ENCODE results near the gene PARD3B. TPM values are rescaled to one million over a fixed set of nuclear protein-coding genes. Genes with fewer than 3 reads are reported as not detected.

The PARD3B gene
- total RNA-seq, 2 experiments from 2014 or later, result 0.46 TPM; not detected in 1

- DNase-seq (no peak), ATAC-seq (no peak)
- Mint-ChIP-seq H3K9me3 (ENCODE audit: low read depth) (no peaks in the 10 kb centered on the region), H3K4me3 (no peak overlapping the region), H3K4me1 (no peaks in the 10 kb centered on the region), H3K27me3 (peaks cover 2% of the 10 kb centered on the region), H3K36me3 (ENCODE audit: low read depth) (no peaks in the 10 kb centered on the region), H3K27ac (no peak overlapping the region)
- ChIA-PET CTCF (interaction anchor here (0.7 kb wide), 1 partner anchor 93 kb away, joined by 3 read pairs; no protein-coding TSS in a partner anchor), POLR2A (no interaction called here)
- intact Hi-C loops (cut with DNase I, micrococcal nuclease), result no loop called here
Measured at GRCh38 chr2:205582366-205582765, 1037.1 kb downstream of the PARD3B start.

DNA sequence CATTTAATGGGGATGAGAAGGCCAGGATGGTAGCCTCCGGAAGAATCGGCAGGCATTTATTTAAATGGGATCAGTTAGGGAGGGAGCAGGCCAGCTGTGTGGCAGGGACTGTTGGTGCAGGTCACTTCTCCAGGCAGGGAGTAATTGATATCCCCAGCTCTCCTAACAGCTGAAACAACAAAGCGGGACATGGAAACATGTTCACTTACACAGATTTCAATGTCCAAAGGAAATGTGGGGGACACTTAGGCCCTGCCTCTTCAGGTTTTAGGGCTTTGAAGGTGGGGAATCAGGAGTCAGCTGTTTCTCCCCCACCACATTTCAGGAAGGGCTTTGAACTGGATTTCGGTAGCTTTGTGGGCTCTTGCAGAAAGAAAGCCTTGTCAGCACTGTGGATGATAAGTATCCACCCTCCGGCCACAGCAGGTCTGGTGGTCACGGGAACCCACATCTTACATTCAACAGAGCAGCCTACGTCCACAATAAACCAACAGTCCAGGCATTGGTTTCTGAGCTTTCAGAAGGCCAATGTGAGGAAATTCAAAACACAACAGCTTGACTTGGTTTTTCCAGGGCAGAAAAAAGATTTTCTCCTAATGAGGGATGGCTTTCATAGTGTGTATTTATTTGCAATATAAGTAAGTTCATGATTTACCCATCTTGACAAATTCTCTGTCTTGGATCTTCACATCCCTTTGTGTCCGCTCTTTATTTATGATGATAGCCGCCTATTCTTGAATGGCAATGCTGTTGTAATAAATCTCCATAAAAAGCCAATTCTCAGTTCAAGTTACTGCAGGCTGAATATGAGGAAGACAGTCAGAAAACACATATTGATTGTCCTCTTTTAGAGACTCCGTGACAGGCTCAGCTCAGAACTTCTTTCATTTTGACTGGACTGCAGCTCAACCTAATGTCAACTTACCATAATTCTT lies 1040.4 kb downstream of the PARD3B start:
- peaks cover 5% of the 10 kb centered on the region for H3K27me3 Mint-ChIP-seq
- H3K9me3 Mint-ChIP-seq (ENCODE audit: low read depth), result no peaks in the 10 kb centered on the region
- no peak overlapping the region for H3K4me3 Mint-ChIP-seq
- intact Hi-C loops (cut with DNase I, micrococcal nuclease), result no loop called here
- H3K36me3 Mint-ChIP-seq (ENCODE audit: low read depth), result no peaks in the 10 kb centered on the region
- CTCF ChIA-PET, result no interaction called here
- POLR2A ChIA-PET, result no interaction called here
- no peaks in the 10 kb centered on the region for H3K4me1 Mint-ChIP-seq
- H3K27ac Mint-ChIP-seq, result no peak overlapping the region
- DNase-seq (no peak), ATAC-seq (no peak)

DNA sequence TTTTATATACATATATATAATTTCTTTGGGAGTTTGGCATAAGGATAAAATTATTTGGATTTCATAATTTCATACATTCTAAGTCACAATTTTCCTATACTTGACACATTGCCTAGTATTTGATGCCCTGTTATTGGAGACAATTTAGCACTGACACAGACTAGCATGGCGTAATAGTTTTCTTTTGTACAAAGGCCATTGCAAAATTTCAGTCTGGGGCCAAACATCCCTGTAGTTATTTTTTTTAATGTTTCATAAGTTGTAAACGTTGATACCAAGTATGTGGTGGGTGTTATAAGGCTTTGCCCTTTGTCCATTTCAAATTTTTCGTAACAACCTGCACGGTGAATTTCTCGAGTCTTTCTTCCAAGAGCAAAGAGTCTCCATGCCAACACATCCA lies 1041.4 kb downstream of the PARD3B start:
- ATAC-seq, result no peak
- H3K9me3 Mint-ChIP-seq (ENCODE audit: low read depth), result no peaks in the 10 kb centered on the region
- no peaks in the 10 kb centered on the region for H3K4me1 Mint-ChIP-seq
- ChIA-PET CTCF (interaction anchor here (1.3 kb wide), 1 partner anchor 8 kb away, joined by 4 read pairs; no protein-coding TSS in a partner anchor), POLR2A (no interaction called here)
- no peak overlapping the region for H3K4me3 Mint-ChIP-seq
- intact Hi-C loops (cut with DNase I, micrococcal nuclease), result no loop called here
- no peak overlapping the region for H3K27ac Mint-ChIP-seq
- no peaks in the 10 kb centered on the region for H3K36me3 Mint-ChIP-seq (ENCODE audit: low read depth)
- DNase-seq, result no peak
- H3K27me3 Mint-ChIP-seq, result peaks cover 5% of the 10 kb centered on the region

DNA sequence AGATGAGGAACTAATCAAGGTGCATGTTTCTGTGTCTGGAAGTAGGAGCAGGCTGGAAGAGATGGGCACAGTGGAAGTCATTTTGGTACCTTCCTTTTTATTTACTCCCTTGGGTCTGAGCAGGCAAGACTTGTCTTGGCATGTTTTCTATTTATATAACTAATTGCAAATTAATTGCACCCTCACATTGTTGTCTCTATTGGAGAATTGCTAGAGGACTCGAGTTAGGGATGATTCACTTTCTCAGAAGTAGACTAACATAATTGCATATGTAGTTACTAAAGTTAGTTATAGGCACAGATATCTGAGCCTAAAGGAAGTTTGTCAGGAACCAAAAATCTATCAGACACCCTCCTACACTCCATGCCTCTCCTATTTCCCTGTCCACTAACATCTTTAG lies 1044.2 kb downstream of the PARD3B start:
- ATAC-seq (no peak), DNase-seq (no peak)
- Mint-ChIP-seq H3K36me3 (ENCODE audit: low read depth) (no peaks in the 10 kb centered on the region), H3K27me3 (peaks cover 2% of the 10 kb centered on the region), H3K4me3 (no peak overlapping the region), H3K9me3 (ENCODE audit: low read depth) (no peaks in the 10 kb centered on the region), H3K27ac (no peak overlapping the region), H3K4me1 (no peaks in the 10 kb centered on the region)
- CTCF ChIA-PET, result interaction anchor here (1.0 kb wide), 1 partner anchor 70 kb away, joined by 3 read pairs; no protein-coding TSS in a partner anchor
- intact Hi-C loops (cut with DNase I, micrococcal nuclease), result no loop called here
- POLR2A ChIA-PET, result no interaction called here

DNA sequence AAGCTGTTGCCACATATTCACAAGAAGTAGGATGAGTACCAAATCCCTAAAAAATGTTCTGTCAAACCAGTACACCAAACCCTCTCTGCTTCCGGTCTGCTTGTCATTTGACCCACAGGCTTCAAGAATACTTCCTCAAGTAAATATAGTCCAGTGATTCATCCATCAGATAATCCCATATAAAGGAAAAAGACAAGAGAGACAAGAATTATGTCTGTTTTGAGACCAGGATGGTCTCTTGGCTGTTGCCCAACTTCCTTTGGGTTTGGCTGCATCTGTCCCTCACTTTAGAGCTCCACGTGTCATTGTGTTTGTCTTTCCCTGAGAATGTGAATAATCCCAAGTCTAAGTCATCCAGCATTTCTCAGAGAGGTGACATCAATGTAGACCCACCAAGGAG lies 1045.5 kb downstream of the PARD3B start:
- no peak overlapping the region for H3K27ac Mint-ChIP-seq
- ATAC-seq (no peak), DNase-seq (no peak)
- intact Hi-C loops (cut with DNase I, micrococcal nuclease), result no loop called here
- H3K9me3 Mint-ChIP-seq (ENCODE audit: low read depth), result no peaks in the 10 kb centered on the region
- no peaks in the 10 kb centered on the region for H3K36me3 Mint-ChIP-seq (ENCODE audit: low read depth)
- CTCF ChIA-PET, result no interaction called here
- peaks cover 2% of the 10 kb centered on the region for H3K27me3 Mint-ChIP-seq
- H3K4me1 Mint-ChIP-seq, result no peaks in the 10 kb centered on the region
- no peak overlapping the region for H3K4me3 Mint-ChIP-seq
- POLR2A ChIA-PET, result no interaction called here

- intact Hi-C loops (cut with DNase I, micrococcal nuclease), result no loop called here
- CTCF ChIA-PET, result no interaction called here
- Mint-ChIP-seq H3K9me3 (ENCODE audit: low read depth) (no peaks in the 10 kb centered on the region), H3K36me3 (ENCODE audit: low read depth) (no peaks in the 10 kb centered on the region), H3K4me3 (no peak overlapping the region), H3K4me1 (no peaks in the 10 kb centered on the region), H3K27me3 (peaks cover 2% of the 10 kb centered on the region), H3K27ac (no peak overlapping the region)
- ATAC-seq, result no peak
- POLR2A ChIA-PET, result no interaction called here
- DNase-seq, result no peak
Measured at GRCh38 chr2:205593891-205594290, 1048.6 kb downstream of the PARD3B start.

DNA sequence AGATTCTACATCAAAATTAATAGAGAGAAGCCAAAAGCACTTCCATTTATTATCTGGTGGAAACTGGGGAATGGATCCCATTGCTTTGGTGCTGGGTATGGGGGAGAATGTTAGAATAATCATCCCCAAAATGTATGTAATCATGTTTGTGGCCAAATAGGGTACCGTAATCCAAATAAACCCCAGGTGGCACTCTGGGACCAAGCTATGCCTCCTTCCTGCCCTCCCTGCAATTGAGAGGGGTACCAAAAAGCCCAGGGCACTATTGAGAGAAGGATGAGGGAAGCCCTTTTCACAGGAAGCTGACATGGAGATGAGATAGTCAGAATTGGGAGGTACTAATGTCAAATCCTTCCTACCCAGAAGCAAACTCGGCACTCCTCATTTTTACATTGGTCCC lies 1051.3 kb downstream of the PARD3B start:
- intact Hi-C loops (cut with DNase I, micrococcal nuclease), result loop anchor here in 1 of 2 experiments (5.0 kb wide), 1 partner anchor 81 kb away; no protein-coding TSS in a partner anchor
- Mint-ChIP-seq H3K4me1 (no peaks in the 10 kb centered on the region), H3K4me3 (no peak overlapping the region), H3K27me3 (no peaks in the 10 kb centered on the region), H3K9me3 (ENCODE audit: low read depth) (no peaks in the 10 kb centered on the region), H3K27ac (no peak overlapping the region), H3K36me3 (ENCODE audit: low read depth) (no peaks in the 10 kb centered on the region)
- CTCF ChIA-PET, result interaction anchor here (0.5 kb wide), 1 partner anchor 21 kb away, joined by 4 read pairs; no protein-coding TSS in a partner anchor
- ATAC-seq, result no peak
- DNase-seq, result no peak
- POLR2A ChIA-PET, result no interaction called here

- ChIA-PET POLR2A (interaction anchor here (0.6 kb wide), 1 partner anchor 60 kb away, joined by 3 read pairs; no protein-coding TSS in a partner anchor), CTCF (no interaction called here)
- no peak for DNase-seq
- Mint-ChIP-seq H3K27ac (no peak overlapping the region), H3K9me3 (ENCODE audit: low read depth) (peaks cover 18% of the 10 kb centered on the region), H3K36me3 (ENCODE audit: low read depth) (no peaks in the 10 kb centered on the region), H3K27me3 (peaks cover 15% of the 10 kb centered on the region), H3K4me1 (peaks cover 6% of the 10 kb centered on the region), H3K4me3 (no peak overlapping the region)
- ATAC-seq, result no peak
- intact Hi-C loops (cut with DNase I, micrococcal nuclease), result no loop called here
Measured at GRCh38 chr2:205605638-205606304, 1060.5 kb downstream of the PARD3B start.

DNA sequence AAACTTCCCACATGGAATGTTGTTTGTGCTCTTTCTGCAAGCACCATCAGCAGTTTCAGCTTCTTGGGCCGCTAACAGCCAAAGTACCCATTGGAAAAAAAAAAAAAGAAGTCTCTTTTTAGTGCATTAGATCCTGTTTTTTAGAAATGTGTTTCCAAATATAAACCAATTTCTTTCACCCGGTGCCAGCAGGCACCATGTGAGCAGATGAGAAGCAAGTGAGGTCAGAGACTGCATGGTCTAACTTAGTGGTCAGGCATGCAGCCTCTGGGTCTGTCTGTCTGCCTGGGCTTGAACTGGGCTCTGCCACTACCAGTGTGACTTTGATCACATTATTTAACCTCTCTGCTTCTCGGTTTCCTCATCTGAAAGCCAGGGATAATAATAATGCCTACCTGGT lies 1061.9 kb downstream of the PARD3B start:
- ATAC-seq, result no peak
- POLR2A ChIA-PET, result no interaction called here
- intact Hi-C loops (cut with DNase I, micrococcal nuclease), result no loop called here
- H3K4me3 Mint-ChIP-seq, result no peak overlapping the region
- H3K27ac Mint-ChIP-seq, result no peak overlapping the region
- peaks cover 17% of the 10 kb centered on the region for H3K27me3 Mint-ChIP-seq
- peaks cover 13% of the 10 kb centered on the region for H3K4me1 Mint-ChIP-seq
- CTCF ChIA-PET, result no interaction called here
- H3K36me3 Mint-ChIP-seq (ENCODE audit: low read depth), result no peaks in the 10 kb centered on the region
- H3K9me3 Mint-ChIP-seq (ENCODE audit: low read depth), result peaks cover 18% of the 10 kb centered on the region
- DNase-seq, result no peak

GRCh38 chr2:205609113-205609512 lies 1063.8 kb downstream of the PARD3B start:
- Mint-ChIP-seq H3K4me3 (no peak overlapping the region), H3K9me3 (ENCODE audit: low read depth) (peaks cover 5% of the 10 kb centered on the region), H3K27me3 (peaks cover 15% of the 10 kb centered on the region), H3K27ac (no peak overlapping the region), H3K4me1 (peaks cover 33% of the 10 kb centered on the region), H3K36me3 (ENCODE audit: low read depth) (no peaks in the 10 kb centered on the region)
- no peak for DNase-seq
- intact Hi-C loops (cut with DNase I, micrococcal nuclease), result no loop called here
- POLR2A ChIA-PET, result no interaction called here
- no peak for ATAC-seq
- CTCF ChIA-PET, result no interaction called here

DNA sequence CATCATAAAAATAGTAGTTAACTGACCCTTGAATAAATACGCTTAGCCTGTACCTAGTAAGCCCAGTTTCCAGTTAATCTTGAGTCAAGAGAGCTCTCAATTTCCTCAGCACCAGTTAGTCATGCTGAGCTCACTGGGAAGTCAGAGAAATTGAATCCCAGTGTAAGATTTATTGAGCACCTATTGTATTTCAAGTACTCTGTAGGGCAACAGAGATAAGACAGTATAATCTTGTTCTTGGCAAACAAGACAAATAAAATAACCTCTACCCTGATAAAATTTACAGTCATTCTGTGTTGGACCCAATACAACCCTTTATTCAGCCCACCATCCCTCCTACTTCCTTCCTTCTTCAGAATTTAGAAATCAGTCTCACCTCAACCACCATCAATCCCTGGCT lies 1065.2 kb downstream of the PARD3B start:
- H3K27me3 Mint-ChIP-seq, result peaks cover 15% of the 10 kb centered on the region
- DNase-seq (no peak), ATAC-seq (no peak)
- POLR2A ChIA-PET, result no interaction called here
- intact Hi-C loops (cut with DNase I, micrococcal nuclease), result no loop called here
- no peaks in the 10 kb centered on the region for H3K36me3 Mint-ChIP-seq (ENCODE audit: low read depth)
- no peak overlapping the region for H3K4me3 Mint-ChIP-seq
- CTCF ChIA-PET, result no interaction called here
- no peaks in the 10 kb centered on the region for H3K9me3 Mint-ChIP-seq (ENCODE audit: low read depth)
- peaks cover 33% of the 10 kb centered on the region for H3K4me1 Mint-ChIP-seq
- no peak overlapping the region for H3K27ac Mint-ChIP-seq

DNA sequence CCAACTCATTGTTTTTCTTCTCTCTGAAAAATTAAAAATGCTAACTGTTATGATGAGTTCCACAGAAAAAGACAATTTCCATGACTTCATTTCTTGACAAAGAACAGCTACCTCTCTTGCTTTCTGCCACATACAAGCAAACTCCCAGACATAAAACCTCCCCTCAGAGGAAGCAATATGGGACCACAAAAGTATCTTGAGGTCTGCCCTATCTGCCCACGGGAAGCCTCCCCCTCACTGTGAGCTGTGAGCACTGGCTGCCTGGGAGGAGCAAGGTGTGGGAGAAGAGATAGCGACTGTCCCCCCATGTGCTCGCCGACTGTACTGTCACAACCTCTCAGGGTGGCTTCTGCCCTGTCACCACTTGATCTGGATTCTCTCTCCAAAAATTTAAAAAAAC lies 1067.4 kb downstream of the PARD3B start:
- Mint-ChIP-seq H3K27ac (peak overlapping the region; percentile 23), H3K36me3 (ENCODE audit: low read depth) (no peaks in the 10 kb centered on the region), H3K27me3 (peaks cover 13% of the 10 kb centered on the region), H3K4me3 (no peak overlapping the region), H3K4me1 (peaks cover 33% of the 10 kb centered on the region), H3K9me3 (ENCODE audit: low read depth) (no peaks in the 10 kb centered on the region)
- POLR2A ChIA-PET, result interaction anchor here (0.7 to 1.0 kb wide), 2 partner anchors 139 to 869 kb away, joined by 4 to 5 read pairs; no protein-coding TSS in a partner anchor
- peak; percentile 86 for ATAC-seq
- intact Hi-C loops (cut with DNase I, micrococcal nuclease), result no loop called here
- CTCF ChIA-PET, result interaction anchor here (0.7 kb wide), 1 partner anchor 1758 kb away, joined by 3 read pairs; no protein-coding TSS in a partner anchor
- peak; percentile 75 for DNase-seq

Data from activated CD4-positive, alpha-beta T cell treated with anti-CD3 and anti-CD28 coated beads for 36 hours (primary cell).